HG03520 (cell line): Measurements from ENCODE around the gene STAU1.
"Not testable (repeated sequence)": the region's sequence is repeated elsewhere in the genome, so short reads cannot be mapped to it uniquely, and the experiment has no call there.

Experiments
- ATAC-seq: cut with Tn5 transposase; IDR thresholded peaks from one replicate; pipeline ENCODE4 v1.9.1; 2021; ENCODE audit warnings: mild to moderate bottlenecking, moderate library complexity; ENCODE audit not compliant: unreplicated experiment

Gene STAU1

DNA sequence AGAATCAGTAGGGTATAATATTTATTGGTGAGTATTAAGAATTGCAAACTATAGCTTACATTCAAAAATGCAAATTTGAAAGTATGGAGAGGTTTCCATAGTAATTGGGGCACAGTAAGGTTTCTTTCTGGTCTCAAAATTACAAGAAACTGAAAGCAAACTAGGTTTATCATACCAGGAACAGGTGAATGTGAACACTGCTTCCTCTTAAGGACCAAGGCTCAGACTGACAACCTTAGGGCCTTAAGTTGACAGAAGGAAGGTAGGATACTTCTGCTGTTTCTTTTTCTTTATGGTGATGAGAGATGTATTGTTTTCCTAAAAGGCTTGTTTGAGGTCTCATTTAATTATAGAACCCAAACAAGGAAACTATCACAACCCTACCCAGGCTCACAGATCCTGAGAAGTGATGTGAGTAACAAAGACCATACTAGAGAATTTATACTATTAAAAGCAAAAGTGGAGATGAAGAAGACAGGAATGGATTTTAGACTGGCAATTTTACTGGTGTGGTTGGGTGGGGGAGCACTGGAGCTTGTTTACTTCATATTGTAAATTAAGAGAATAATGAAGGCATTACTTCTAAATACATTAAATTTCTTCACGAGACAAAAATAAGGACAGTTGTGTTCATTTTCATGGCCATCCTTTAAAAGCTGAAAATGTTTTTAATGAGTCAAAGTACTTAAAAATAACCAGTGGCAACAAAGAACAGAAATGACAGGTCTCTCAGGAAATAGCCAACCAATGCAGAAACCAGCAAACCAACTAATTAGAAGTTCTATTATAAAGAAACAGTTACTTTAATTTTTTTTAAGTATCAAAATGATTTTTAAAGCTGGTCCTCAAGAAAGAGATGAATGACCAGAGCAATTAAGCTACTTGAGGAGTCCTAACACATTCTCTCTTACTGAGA lies 21.3 kb downstream of the STAU1 start:
- peak; percentile 64 for ATAC-seq

- ATAC-seq = no peak
These were observed 22.5 kb downstream of the STAU1 start for GRCh38 chr20:49165611-49166010.

DNA sequence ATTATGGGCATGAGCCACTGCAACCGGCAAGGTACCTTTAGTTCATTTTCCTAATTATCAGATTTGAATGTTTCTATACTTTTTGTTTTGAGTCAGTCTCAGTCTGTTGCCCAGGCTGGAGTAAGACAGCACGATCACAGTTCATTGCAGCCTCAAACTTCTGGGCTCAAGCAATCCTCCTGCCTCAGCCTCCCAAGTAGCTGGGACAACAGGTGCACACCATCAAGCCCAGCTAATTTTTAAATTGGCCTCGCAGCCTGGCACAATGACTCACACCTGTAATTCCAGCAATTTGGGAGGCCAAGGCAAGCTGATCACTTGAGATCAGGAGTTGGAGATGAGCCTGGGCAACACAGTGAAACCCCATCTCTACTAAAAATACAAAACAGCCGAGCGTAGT lies 24.4 kb downstream of the STAU1 start:
- ATAC-seq = no peak

DNA sequence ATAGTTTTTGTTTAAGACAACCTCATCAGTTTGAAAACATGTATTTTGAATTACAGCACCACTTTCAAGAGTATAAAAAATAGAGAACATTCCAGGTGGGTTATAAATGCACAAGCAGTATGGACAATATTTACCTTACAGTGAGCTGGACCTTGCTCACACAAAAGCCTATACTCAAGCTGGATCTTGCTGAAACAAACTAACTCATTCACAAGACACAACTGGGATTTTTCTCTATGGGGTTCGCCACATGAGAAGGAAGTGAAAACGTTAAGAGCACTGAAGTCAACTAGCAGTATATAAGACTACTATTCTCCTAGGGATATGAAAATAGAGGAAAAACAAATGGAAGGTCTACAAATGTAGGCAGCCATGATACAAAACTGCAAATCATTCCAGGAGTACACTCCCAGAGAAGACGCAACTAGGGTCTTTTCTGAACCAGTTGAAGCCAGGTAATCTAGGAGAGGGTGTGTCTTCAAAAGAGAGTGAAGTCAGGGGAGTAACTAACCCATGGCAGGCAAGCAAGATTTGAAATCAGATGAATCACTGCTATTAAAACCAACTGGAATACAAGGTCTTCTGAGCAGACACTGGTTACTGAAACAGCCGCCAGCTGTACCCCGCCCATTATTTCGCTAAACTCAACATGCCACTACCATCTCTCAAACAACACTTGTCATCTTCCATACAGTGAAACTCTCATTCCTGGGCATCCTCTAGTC lies 26.5 kb downstream of the STAU1 start:
- no peak for ATAC-seq

DNA sequence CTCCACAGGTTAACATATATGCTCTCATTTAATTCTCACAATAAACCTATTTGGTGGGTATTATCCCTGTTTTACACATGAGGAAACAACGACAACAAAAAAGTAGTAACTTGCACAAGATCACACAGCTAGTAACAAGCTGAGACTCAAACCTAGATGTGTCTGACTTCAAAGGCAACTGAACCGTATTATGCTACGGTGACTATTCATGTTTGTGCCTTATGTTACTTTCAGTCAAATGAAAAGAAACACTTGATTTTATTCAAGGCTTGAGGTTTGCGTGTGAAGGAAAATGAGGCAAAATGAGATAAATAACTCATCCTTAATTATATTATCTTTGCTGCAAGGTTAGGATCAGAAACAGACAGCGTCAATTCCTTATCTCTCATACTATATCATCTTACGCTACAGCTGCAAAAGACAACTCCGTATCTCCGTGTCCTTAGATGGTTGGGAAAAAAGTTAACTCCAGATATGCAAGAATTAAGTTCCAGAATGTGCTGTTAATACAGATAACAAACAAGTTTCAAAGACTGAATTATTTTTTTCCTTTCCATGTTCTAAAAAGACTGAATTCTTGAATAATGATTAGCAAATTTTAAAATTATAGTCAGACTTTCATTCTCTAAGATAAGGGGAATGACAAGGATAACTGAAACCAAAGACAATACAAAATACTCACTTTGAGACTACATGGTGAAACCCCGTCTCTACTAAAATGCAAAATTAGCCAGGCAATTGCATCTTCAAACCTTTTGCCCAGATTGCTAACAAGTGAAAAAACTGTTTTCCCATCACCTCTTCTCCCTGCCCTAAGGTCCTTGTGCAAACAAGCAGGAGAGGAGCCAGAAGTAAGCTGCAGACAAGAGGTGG lies 27.8 kb downstream of the STAU1 start:
- no peak for ATAC-seq

DNA sequence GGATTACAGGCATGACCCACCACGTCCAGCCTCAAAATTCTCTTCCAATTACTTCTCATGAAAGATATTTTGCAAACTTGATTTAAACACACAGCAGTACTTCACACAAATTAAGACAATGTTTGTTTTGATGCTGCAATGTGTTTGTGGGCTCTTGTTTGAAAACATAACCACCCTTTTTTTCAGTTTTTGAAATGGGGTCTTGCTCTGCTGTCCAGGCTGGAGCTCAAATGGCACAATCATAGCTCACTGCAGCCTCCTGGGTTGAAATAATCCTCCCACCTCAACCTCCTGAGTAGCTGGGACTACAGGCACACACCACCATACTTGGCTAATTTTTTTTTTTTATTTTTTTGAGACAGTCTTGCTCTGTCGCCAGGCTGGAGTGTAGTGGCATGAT lies 31.0 kb downstream of the STAU1 start:
- no peak for ATAC-seq

- no peak for ATAC-seq
These were observed 31.7 kb downstream of the STAU1 start for GRCh38 chr20:49156481-49156880.

GRCh38 chr20:49151436-49151835 lies 36.7 kb downstream of the STAU1 start:
- ATAC-seq = no peak

GRCh38 chr20:49149281-49150045 lies 38.7 kb downstream of the STAU1 start:
- no peak for ATAC-seq

DNA sequence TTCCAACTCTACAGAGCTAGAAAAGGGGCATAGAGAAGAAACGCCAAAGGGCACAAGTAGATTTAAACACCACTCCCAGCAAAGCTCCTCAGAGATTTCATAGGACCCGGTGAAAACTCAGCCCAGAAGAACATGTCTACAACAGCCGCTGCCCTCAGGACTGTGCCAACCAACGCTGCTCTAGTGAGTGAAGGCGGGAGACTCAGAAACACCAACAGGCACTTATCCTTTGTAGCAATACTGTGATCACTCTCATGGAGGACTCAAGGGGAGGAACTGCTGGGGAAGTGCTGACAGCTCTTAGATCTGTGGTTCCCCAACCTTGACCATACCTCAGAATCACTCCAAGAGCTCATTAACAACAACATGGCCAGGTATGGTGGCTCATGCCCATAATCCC lies 39.5 kb downstream of the STAU1 start:
- ATAC-seq = no peak

DNA sequence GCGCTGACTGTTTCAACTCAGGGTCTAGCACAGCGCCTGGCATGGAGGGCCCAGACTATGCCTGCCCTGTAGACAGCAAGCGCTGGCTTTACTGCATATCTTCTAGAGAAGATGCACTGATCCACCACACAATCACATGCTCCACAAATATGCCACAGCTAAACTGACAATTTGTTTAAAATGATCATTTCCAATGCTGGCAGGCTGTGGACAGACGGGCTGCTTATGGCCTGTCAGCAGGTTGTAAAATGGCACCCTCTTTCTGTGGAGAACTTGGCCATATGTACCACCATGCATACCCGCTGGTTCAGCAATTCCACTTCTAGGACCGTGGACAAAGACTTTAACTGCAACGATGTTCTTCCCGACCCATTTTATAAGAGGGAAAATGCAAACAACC lies 40.8 kb downstream of the STAU1 start:
- no peak for ATAC-seq

- ATAC-seq = no peak
These were observed 41.5 kb downstream of the STAU1 start for GRCh38 chr20:49146442-49147225.

DNA sequence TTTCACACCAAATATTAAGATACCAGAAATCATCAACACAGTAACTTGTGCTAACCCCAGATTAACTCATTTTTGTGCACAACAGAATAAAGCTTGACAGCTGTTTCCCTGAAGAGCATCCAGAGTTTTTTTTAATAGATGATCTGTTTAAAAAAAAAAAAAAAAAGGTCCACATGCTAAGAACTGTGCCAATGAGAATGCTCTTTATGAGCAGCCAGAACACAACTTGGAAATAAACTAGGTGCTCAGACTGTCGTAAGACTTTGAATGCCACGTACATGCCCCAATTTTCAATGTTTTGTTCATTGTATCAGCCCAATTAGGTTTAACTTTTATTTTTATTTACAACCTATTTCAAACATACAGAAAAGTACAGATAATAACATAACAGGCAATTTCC lies 47.3 kb downstream of the STAU1 start:
- no peak for ATAC-seq

GRCh38 chr20:49140411-49140810 lies 47.7 kb downstream of the STAU1 start:
- ATAC-seq = no peak

DNA sequence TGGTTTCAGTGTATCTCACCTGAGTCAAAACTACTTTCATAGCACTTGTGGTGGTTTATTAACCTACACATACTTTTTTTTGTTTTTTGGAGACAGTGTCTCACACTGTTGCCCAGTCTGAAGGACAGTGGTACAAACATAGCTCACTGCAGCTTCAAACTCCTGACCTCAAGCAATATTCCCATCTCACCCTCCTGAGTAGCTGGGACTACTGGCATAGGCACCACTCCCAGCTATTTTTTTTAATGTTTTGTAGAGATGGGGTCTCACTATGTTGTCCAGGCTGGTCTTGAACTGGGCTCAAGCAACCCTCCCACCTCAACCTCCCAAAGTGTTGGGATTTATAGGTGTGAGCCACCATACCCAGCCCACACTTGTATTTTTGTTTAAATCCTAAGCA lies 49.7 kb downstream of the STAU1 start:
- ATAC-seq = no peak

- ATAC-seq = no peak
These were observed 51.1 kb downstream of the STAU1 start for GRCh38 chr20:49136817-49137571.

- not testable (repeated sequence) for ATAC-seq
These were observed 53.3 kb downstream of the STAU1 start for GRCh38 chr20:49134797-49135196.

- ATAC-seq = no peak
These were observed 54.6 kb downstream of the STAU1 start for GRCh38 chr20:49133571-49133970.

GRCh38 chr20:49132995-49133478 lies 55.1 kb downstream of the STAU1 start:
- ATAC-seq = no peak
